PFSK-1 (cell line): ENCODE data around the gene PTTG2.

Experiments
- POLR2AphosphoS5 ChIP-seq: IDR thresholded peaks from 2 replicates; pipeline ENCODE4 v1.6.1; 2012; ENCODE audit warnings: low read depth, mild to moderate bottlenecking, control low read depth, low read length, moderate library complexity
- SIN3A ChIP-seq: IDR thresholded peaks from 2 replicates; pipeline ENCODE4 v1.6.1; 2012; ENCODE audit warnings: mild to moderate bottlenecking, low read length, moderate library complexity, borderline replicate concordance; ENCODE audit not compliant: insufficient read depth
- TAF1 ChIP-seq: IDR thresholded peaks from 2 replicates; pipeline ENCODE4 v1.6.1; 2012; ENCODE audit warnings: low read length, control low read depth, borderline replicate concordance; ENCODE audit not compliant: insufficient read depth

DNA sequence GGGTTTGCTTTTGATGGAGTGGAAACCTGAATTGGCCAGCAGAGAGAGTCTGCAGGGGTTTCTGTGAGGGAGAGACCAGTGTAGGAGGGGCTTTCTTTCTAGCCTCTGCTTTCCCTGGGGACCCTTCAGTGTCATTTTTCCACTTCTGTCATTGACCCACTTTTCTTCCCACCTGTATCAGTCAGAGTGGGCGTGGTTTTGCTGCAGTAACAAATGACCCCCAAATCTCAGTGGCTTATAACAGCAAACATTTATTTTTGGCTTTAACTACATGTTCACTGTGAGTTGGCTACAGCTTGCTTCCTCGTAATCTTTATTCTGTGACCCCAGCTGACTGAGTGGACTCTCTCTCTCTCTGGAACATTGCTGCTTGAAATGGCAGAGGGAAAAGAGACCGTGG lies 25.6 kb upstream of the PTTG2 start:
- TF ChIP-seq TAF1, result no peak
- no peak for TF ChIP-seq SIN3A
- TF ChIP-seq POLR2AphosphoS5, result no peak
